Left colon (tissue), 2 donors: ENCODE results near the gene TSPO. TPM values are rescaled to one million over a fixed set of nuclear protein-coding genes. Genes with fewer than 3 reads are reported as not detected.
"Not testable (repeated sequence)": the region's sequence is repeated elsewhere in the genome, so short reads cannot be mapped to it uniquely, and the experiment has no call there.

ENCODE experiments used
- ATAC-seq: fragments of 200-7000 bp; cut with Tn5 transposase; one replicate; pipeline ENCODE4 v1.9.1; 2020; ENCODE audit warnings: mild to moderate bottlenecking, moderate library complexity
- DNase-seq, 2 donors: peaks; one replicate each; pipeline ENCODE4 v3.0.0-alpha.2; 2020
- intact Hi-C, 2 donors: fragments of 100-400 bp; cut with DNase I in 1 of 2; cut with micrococcal nuclease in 1 of 2; formaldehyde crosslinking; loops; one replicate each; pipeline versions ENCODE4 v1.11.2 to v1.14.0; 2022; cut with DNase I, micrococcal nuclease
- total RNA-seq, 2 donors: library from RNA; stranded (reverse); fragmentation: NEBNext Ultra II Directional; extraction: Animal tissue kit (Norgen Biotek cat#: 25700); gene quantifications; one replicate each; pipeline ENCODE4 v1.2.1, GENCODE V29; 2021
- donor health status: DM: no; HTN: no; CAD: no.
- donor health status: DM: yes; HTN: yes; CAD: no.

TSPO gene
- total RNA-seq, 2 donors from 2014 or later: 250 to 259 TPM

GRCh38 chr22:43128928-43129424 is 22.4 kb upstream of the TSPO start:
- intact Hi-C loops: no loop called here
- DNase-seq (peak; percentile 77 to 83), ATAC-seq (peak; percentile 50)

DNA sequence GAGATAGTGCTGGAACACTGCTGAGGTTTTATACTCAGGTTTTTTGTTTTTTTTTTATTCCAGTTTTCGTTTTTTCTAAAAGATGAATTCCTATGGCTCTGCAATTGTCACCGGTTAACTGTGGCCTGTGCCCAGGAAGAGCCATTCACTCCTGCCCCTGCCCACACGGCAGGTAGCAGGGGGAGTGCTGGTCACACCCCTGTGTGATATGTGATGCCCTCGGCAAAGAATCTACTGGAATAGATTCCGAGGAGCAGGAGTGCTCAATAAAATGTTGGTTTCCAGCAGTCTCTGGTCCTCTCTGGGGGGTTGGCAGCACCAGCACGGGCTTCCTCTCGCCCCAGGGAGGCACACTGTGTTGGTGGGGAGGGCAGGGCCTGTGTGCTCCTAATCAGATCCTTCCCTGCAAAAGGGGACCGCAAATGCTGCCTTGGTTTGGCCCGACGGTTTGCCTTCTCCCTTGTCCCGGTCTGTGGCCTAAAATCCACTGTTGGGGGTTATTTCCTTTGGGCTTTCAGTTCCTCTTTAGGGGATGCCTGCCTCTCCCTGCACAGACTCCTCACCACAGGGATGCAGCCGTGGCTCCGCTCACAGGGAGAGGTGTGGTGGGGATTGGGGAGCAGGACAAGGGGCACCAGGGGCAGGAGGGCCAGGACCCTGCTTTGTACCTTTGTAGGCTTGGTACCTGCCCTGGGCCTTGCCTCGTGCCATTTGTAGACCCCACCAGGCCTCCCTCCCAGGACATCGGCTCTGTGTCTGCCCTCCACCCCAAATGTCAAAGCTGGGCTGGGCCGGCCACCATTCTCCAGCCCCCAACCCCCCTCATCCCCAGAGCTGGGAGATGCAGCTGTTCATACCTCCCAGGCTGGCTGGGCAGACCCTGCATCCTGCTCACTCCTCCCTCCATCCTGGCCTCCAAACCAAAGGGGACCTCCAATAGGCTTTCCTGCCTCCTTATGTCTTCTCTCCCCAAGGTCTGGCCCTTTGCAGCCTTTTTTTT is 21.6 kb upstream of the TSPO start:
- no peak for DNase-seq
- ATAC-seq: no peak
- intact Hi-C loops: no loop called here

GRCh38 chr22:43131773-43132501 is 19.4 kb upstream of the TSPO start:
- ATAC-seq: no peak
- intact Hi-C loops: no loop called here
- no peak for DNase-seq

DNA sequence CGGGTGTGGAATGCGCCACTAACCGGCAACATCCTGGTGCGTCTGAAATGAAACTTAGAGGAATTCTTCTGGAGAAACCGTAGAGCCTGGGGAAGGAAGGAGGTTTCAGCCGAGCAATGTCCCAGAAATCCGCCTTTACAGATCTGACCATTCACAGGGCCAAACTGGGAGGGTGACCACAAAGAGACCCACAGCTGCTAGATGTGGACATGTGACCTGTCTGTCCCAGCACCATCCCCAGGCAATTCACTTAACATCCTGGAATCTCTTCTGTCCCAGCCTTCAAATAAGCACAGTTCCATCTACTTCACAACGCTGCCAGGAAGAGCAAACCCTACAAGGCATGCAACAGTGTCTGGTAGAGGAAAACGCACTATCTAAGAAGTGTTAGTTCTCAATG is 18.0 kb upstream of the TSPO start:
- ATAC-seq (no peak), DNase-seq (no peak)
- intact Hi-C loops: no loop called here

DNA sequence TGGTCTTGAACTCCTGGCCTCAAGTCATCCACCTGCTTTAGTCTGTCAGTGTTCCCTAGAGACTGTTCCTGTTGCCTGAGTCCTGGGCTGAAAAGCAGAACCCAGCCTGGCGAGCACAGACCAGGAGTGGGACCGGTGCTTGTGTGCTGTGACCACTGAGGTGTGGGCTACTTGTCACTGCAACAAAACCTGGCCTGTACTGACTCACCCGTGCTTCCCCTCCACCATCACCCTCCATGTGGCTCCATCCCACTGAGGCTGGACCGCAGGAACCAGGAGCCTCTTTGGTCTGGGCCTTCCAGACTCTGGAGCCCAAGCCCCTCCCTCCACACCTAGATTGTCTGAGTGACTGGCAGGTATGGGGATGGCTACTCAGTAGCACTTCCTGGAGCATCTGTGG is 16.8 kb upstream of the TSPO start:
- intact Hi-C loops: no loop called here
- DNase-seq (no peak), ATAC-seq (peak; percentile 2)

GRCh38 chr22:43135565-43135964 is 15.8 kb upstream of the TSPO start:
- DNase-seq (no peak), ATAC-seq (peak; percentile 58)
- intact Hi-C loops: no loop called here

DNA sequence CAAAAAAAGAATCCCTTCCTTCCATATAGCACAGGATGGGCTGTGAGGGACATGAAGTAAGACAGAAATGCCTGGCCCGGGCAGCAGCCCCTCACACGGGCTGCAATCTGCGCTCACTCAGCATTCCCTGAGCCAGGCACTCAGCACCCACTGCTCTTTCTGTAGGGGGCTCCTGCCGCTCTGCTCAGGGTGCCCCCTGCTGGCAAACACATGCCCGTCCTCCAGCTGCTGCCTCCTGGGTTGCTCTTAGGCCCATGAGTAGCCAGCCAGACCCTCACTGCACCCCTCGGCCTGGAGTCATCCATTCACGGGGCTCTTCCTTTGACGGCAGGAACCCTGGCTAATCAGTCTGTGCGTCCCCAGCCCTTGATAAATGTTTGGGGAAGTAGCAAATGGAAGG is 15.1 kb upstream of the TSPO start:
- ATAC-seq: peak; percentile 56
- intact Hi-C loops: no loop called here
- peak in 1 of 2 donors; percentile 62 for DNase-seq

- intact Hi-C loops: no loop called here
- ATAC-seq: no peak
- DNase-seq: no peak
These were observed 14.6 kb upstream of the TSPO start for GRCh38 chr22:43136801-43137200.

DNA sequence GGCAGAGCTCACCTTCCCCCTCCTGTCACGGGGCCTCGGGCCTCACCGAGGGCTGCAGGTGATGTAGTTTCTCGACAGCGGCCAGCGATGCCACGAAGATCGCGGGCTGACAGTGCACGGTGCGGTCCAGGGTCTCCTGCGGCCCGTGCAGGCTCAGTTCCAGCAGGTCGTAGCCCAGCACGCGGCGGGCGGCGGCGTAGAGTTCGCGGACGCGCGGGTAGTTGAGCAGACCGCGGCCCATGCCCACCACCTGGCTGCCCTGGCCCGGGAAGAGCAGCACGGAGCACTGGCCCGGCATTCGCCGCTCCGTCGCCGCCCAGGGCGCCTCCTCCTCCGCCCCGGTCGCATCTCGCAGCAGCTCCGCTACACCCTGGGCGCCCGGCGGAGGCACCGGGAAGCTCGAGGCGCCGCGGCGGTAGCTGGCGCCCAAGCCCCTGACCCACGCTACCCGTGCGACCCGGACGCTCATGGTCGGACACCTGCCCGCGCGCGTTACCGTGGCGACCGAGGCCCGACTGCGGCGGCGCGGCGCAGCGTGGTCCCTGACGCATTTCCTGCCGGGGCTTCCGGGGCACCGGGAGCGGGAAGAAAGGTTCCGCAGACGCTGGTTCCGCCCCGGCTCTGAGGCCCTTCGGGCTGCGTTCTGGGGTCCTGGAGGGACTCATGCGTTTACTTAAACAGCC is 8.3 kb upstream of the TSPO start, which contains the start of gene MCAT:
TSS of gene MCAT (minus strand) at position 519 of the 683 bp plus-strand sequence. CDS start at position 469, 50 bp downstream.
- DNase-seq (peak; percentile 83 to 90), ATAC-seq (peak; percentile 95)

DNA sequence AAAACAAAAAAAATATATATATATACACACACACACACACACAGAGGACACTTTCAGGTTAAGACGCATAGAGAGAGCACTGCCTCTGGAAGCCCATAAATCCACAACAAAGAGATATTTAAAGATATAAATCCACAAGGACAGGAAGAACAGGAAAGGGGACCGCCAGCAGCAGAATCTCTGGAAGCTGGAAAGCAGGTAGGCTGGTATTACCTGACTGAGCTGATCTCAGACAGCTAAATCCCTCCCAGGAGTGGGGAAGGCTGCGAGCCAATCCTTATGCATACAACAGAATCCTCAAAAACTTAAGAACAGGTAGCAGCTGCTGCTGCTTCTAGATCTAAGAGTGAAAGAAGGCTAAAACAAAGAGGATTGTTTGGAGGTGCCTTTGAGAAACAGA is 6.4 kb upstream of the TSPO start:
- ATAC-seq: no peak
- intact Hi-C loops: no loop called here
- no peak for DNase-seq

More for the DNA sequence above, 8.3 kb upstream of the TSPO start, which contains the start of gene MCAT:
- intact Hi-C loops: no loop called here

DNA sequence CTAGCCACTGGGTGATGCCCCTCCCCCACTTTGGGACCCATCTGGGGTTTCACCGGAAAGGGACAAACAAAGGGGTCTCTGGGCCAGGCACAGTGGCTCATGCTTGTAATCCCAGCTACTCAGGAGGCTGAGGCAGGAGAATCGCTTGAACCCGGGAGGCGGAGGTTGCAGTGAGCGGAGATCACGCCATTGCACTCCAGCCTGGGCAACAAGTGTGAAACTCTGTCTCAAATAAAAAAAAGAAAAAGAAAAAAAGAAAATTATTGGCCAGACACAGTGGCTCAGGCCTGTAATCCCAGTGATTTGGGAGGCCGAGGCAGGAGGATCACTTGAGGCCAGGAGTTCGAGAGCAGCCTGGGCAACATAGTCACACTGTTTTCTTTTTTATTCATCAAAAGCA is 6.0 kb upstream of the TSPO start:
- DNase-seq, intact Hi-C loops, ATAC-seq: not testable (repeated sequence)

GRCh38 chr22:43146332-43146731 is 5.0 kb upstream of the TSPO start:
- intact Hi-C loops, ATAC-seq, DNase-seq: not testable (repeated sequence)

DNA sequence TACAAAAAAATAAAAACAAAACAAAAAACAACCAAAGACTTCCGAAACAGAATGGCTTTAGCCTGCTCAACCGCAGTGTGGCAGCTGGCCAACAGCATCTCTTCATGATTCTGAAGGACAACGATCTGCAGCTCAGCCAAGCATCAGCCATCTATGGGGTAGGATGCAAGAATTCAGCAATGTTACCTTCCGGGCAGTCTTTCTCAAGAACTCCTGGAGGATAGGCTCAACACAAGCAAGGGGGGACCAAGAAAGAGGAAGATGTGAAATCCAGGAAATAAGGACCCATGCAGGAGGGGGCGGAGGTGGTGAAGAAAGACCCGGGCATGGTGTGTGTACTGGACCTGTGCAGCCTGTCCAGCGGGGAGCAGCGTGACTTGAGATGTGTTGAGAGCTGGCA is 3.5 kb upstream of the TSPO start:
- intact Hi-C loops: no loop called here
- ATAC-seq (no peak), DNase-seq (no peak)

GRCh38 chr22:43148581-43148980 is 2.8 kb upstream of the TSPO start:
- ATAC-seq (peak; percentile 16), DNase-seq (no peak)
- intact Hi-C loops: no loop called here

DNA sequence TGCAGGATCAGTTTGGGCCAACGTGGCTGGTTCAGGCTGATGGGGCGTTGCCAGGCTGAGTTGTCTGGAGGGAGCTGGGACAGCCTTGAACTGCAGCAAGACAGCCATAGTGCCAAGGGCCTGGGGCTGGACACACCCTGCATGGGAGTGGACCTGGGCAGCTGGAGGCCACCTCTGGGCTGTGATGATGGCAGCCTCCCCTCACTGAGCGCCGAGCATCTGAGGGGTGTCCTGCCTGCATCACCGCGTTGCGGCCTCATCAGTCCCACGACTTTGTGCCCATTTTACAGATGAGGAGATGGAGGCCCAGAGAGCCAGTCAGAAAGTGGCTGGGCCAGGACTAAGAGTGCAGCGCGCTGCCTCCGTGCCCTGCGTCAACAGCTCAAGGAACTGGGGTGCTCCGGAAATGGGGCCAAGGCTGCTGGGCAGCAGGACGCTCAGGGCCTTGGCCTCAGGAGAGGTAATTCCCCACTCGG is 590 bp upstream of the TSPO start:
- intact Hi-C loops: no loop called here
- DNase-seq (peak in 1 of 2 donors; percentile 44), ATAC-seq (no peak)

DNA sequence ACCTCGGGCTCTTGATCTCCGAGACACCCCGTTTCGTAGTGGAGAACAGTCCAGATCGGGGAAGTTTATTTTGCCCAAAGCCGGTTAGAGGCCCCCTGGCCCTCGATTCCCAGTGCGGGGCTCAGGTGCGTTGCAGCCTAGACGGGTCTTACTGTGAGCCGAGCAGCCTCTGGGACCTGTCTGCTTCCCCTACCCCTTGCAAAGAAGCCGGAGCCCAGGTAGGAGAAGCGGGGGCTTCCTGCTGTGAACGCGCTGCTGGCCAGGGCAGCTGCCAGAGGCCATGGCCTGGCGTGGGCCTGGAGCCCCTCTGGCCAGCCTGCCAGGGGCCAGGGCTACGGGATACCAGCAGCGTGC is 621 bp downstream of the TSPO start:
- DNase-seq (peak in 1 of 2 donors; percentile 30), ATAC-seq (peak; percentile 4)
- intact Hi-C loops: no loop called here

- peak; percentile 81 for ATAC-seq
These were observed 1.2 kb downstream of the TSPO start for GRCh38 chr22:43152357-43153071.

GRCh38 chr22:43153899-43154298 is 2.5 kb downstream of the TSPO start:
- DNase-seq: no peak
- intact Hi-C loops: no loop called here
- ATAC-seq: no peak

More at GRCh38 chr22:43152357-43153071, 1.2 kb downstream of the TSPO start:
- intact Hi-C loops: no loop called here
- peak; percentile 88 for DNase-seq
